IPS-18c (cell line): ENCODE results near the gene PAX7.
A peak's percentile ranks its signal among the peaks of the same experiment; 100 is the strongest.
"Not testable (repeated sequence)": the region's sequence is repeated elsewhere in the genome, so short reads cannot be mapped to it uniquely, and the experiment has no call there.

Source experiments
- H3K4me3 ChIP-seq: 2 replicates; pipeline ENCODE4 v1.7.0; 2013; ENCODE audit warnings: low read depth, mild to moderate bottlenecking, low read length, moderate library complexity; ENCODE audit not compliant: insufficient read depth
- H3K9me3 ChIP-seq: one replicate; pipeline ENCODE4 v1.6.1; 2013; ENCODE audit warnings: mild to moderate bottlenecking, low read length, moderate library complexity; ENCODE audit not compliant: control insufficient read depth, insufficient read depth

PAX7 gene

GRCh38 chr1:18668750-18669404, 38.2 kb downstream of the PAX7 start:
- no peaks in the 10 kb centered on the region for H3K9me3 ChIP-seq

DNA sequence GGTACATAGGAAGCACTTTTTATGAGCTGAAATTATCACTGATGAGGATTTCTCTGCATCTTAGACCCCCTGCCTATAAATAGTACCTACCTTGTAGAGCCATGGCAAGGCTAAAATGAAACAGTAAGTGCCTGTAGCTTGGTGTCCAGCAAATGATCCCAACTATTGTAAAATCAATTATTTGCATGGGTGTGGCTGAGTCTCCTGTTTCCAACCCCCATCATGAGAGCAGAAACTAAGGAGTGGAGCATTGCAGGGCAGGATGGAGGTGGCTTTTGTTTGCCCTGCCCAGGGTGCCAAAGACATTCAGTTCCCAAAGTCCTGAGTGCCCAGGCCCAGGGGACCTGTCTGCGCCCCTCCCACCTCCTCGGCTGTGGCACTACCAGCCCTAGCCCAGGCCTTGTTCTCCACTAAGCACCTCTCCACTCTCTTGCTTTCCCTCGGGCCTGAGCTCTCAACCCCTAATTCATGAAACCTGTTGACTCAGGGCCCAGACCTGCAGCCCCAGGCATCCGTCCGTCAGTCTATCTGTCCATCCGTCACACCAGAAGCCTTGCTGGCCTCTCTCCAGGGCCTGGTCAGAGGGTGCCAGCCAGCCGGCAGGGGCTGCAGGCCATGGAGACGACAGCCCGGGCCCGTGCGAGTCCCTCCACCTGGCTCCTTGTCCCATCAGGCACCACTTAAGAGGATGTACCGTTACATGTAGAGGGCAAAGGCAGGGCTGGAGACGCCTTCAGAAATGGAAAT, 39.6 kb downstream of the PAX7 start:
- H3K4me3 ChIP-seq, result no peak overlapping the region
- no peaks in the 10 kb centered on the region for H3K9me3 ChIP-seq

More at GRCh38 chr1:18668750-18669404, 38.2 kb downstream of the PAX7 start:
- H3K4me3 ChIP-seq, result no peak overlapping the region

GRCh38 chr1:18670868-18671225, 40.2 kb downstream of the PAX7 start:
- H3K4me3 ChIP-seq, result no peak overlapping the region

DNA sequence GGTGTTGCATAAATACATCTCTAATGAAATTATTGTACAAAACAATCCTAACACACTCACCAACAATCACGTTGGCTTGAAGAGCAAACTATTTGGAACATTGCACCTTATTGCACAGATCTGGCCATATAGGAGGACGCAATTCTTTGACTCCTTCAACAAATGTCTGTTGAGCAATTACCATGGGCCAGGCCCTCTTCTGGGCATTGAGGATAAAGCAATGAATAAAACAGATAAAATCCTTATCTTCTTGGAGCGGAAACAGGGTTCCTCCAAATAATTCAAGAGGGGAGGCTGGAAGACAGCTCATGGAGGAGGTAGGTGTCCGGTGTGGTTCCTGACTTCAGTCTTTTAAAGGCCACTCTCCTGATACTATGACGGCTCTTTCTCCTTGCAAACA, 43.3 kb downstream of the PAX7 start:
- H3K9me3 ChIP-seq, result no peaks in the 10 kb centered on the region
- no peak overlapping the region for H3K4me3 ChIP-seq

More at GRCh38 chr1:18670868-18671225, 40.2 kb downstream of the PAX7 start:
- no peaks in the 10 kb centered on the region for H3K9me3 ChIP-seq

DNA sequence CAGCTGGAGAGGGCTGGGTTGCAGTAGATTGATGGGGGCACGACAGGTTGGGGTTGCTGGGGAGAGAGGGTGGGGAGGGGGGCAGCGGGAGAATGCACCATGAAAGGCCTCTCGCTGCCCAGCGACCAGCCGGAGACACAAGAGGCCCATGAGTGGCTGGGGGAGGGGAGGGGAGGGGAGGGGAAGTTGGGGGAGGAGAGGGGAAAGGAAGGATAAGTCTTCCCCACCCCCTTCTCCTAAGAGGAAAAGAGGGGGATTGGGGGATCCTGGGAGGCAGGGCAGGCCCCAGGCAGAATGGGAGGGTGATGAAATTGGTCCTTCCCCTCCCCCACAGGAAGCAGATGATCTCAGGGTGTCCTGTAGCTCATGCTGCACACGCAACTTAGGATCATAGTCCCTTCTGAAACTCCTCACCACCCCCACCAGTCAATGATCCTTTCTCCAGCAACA, 45.7 kb downstream of the PAX7 start:
- no peak overlapping the region for H3K4me3 ChIP-seq
- H3K9me3 ChIP-seq, result no peaks in the 10 kb centered on the region

DNA sequence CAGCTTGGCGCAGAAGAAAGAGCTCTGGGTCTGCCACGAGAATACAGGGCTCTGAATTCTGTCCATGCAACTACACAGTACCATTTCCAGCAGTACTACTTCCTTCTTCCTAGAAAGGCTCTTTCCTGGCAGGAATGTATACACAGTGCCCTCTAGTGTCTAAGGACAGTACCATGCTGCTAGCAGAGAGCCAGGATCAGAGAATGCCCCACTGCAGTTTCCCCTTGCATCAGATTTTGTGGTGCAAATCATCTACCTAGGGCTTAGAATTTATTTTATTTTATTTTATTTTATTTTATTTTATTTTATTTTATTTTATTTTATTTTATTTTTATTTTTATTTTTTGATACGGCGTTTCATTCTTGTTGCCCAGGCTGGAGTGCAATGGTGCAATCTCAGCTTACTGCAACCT, 50.8 kb downstream of the PAX7 start:
- H3K9me3 ChIP-seq, result no peaks in the 10 kb centered on the region

DNA sequence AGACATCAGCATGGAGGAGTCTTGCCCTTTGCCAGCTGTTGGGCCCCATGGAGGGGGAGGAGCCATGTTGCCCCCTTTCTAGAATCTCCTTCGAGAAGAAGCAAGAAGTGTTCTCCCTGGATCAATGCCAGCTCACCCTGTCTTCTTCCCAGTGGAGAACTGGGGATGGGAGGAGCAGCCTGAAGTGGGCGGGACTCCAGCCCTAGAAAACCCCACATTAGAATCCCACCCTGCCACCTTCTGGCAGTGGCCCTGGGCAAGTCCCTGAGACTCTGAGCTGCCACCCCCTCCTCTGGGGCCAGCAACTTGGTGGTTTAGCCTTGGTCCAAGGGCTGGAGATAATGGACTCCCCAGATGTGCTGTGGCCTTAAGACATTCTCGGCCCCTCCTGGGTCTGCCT, 51.7 kb downstream of the PAX7 start:
- Histone ChIP-seq H3K4me3 (no peak overlapping the region), H3K9me3 (no peaks in the 10 kb centered on the region)

More for the DNA sequence above, 50.8 kb downstream of the PAX7 start:
- no peak overlapping the region for H3K4me3 ChIP-seq

DNA sequence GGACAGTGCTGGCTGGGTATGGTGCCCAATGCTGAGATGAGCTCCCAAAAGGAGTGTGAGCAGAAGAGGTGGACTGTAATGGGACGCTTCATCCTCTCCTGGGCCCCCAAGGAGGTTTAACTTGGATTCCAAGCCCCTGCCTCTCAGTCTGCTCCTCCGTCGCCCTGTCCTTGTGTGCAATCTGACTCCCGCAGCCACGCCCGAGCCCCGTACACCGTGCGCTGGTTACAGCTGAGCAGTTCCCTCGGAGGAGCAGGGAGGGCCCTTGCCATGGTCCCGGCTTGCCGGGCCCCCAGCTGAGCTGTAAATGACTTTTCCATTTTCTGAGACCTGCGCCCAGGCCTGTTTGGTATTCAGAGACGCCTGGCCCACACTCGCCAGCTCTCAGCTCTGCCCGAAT, 53.7 kb downstream of the PAX7 start:
- Histone ChIP-seq H3K9me3 (no peaks in the 10 kb centered on the region), H3K4me3 (no peak overlapping the region)

DNA sequence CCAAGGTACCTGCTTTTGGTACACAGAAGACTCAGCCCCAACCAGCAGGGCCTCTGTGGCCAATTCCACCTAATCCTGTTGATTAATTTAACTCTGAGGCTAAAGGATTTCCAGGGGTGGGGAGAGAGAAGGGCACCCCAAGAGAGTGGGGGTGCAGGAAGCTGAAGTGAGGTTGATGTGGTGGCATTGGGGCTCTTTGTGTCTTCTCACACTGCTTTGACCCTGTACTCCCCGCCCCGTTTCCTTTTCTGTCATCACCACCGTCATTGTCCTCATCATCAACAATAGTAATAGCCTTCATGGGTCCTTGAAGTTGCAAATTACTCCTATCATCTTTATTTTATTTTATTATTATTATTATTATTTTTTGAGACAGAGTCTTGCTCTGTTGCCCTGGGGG, 55.9 kb downstream of the PAX7 start:
- H3K4me3 ChIP-seq, result no peak overlapping the region

DNA sequence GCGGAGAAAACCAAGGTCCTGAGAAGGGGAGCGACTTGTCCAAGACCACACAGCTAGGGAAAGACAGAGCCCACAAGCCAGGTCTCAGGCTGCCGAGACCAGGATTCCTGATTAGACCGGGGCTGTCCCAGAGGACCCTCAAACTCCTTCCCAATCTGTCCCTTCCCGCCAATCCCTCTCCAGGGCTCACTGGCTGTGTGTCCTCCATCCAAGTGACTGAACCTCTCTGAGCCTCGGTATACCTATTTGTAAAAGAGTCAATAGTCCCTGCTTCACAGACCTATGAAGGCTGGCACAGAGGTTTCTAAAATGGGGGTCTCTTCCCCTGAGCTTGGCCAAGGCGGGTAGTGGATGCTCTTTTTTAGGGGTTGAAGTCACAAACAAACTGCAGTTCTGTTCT, 56.6 kb downstream of the PAX7 start:
- H3K9me3 ChIP-seq, result no peaks in the 10 kb centered on the region
- no peak overlapping the region for H3K4me3 ChIP-seq

More for the DNA sequence above, 55.9 kb downstream of the PAX7 start:
- no peaks in the 10 kb centered on the region for H3K9me3 ChIP-seq

DNA sequence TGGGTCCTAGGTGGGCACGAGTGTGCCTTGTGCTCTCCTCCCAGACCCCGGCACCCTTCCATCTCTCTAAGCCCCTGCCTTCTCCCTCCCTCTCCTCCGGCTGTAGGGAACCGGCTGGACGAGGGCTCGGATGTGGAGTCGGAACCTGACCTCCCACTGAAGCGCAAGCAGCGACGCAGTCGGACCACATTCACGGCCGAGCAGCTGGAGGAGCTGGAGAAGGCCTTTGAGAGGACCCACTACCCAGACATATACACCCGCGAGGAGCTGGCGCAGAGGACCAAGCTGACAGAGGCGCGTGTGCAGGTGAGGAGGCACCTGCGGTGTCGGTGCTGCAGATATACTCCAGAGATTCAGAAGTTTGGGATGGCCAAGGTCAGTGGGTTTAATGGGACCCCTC, 61.0 kb downstream of the PAX7 start:
- Histone ChIP-seq H3K9me3 (no peaks in the 10 kb centered on the region), H3K4me3 (no peak overlapping the region)

- H3K4me3 ChIP-seq, result peak overlapping the region; percentile 36
- H3K9me3 ChIP-seq, result no peaks in the 10 kb centered on the region
Observed at GRCh38 chr1:18693256-18694098, 62.8 kb downstream of the PAX7 start.

- not testable (repeated sequence) for H3K9me3 ChIP-seq, H3K4me3 ChIP-seq
Observed at GRCh38 chr1:18694289-18694688, 63.6 kb downstream of the PAX7 start.

DNA sequence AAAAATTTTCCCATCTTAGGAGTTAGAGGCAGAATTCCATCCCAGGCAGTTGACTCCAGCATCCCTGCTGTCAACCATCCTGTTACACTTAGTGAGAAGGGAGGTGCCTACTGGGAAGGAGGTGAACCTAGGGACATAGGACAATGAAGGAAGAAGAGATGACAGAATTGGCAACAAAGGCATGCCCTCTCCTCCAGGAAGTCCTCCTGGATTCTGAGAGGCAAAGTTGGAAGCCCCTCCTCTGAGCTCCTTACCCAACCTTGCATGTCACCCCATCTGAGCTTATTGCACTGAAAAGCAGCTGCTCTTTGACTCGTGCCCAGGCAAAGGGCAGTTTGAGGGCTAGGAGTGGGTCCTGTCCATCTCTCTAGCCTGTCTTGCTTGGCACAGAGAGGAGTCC, 66.9 kb downstream of the PAX7 start:
- Histone ChIP-seq H3K4me3 (no peak overlapping the region), H3K9me3 (no peaks in the 10 kb centered on the region)

DNA sequence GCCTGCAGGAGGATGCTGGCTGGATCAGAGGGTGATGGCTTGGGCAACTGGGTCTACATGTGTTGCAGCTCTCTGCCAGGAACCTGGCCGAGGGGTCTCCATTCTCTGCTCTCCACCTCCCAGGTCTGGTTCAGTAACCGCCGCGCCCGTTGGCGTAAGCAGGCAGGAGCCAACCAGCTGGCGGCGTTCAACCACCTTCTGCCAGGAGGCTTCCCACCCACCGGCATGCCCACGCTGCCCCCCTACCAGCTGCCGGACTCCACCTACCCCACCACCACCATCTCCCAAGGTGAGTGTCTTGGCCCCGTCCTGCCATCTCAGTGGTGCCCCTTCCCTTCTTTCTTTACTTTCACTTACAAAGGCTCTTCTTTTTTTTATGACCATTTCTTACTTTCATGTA, 69.9 kb downstream of the PAX7 start:
- Histone ChIP-seq H3K4me3 (no peak overlapping the region), H3K9me3 (no peaks in the 10 kb centered on the region)

- no peaks in the 10 kb centered on the region for H3K9me3 ChIP-seq
- H3K4me3 ChIP-seq, result no peak overlapping the region
Observed at GRCh38 chr1:18701183-18701582, 70.5 kb downstream of the PAX7 start.

- Histone ChIP-seq H3K9me3 (no peaks in the 10 kb centered on the region), H3K4me3 (no peak overlapping the region)
Observed at GRCh38 chr1:18703041-18703621, 72.5 kb downstream of the PAX7 start.
